Astrocyte (in vitro differentiated cells and primary cell): ENCODE data around the gene MMEL1. TPM values are rescaled to one million over a fixed set of nuclear protein-coding genes. Genes with fewer than 3 reads are reported as not detected.
A peak's percentile ranks its signal among the peaks of the same experiment; 100 is the strongest.

Source experiments
- DNase-seq: peaks from one replicate; pipeline ENCODE4 v3.0.0-alpha.2; 2010; ENCODE audit warnings: low read depth
- FAIRE-seq: peaks from 2 replicates; lab custom pipeline; 2011; peaks lifted over from hg19 to GRCh38; lab: Jason Lieb, UNC
- H2AFZ ChIP-seq: 2 replicates; pipeline ENCODE4 v1.6.0; 2012; ENCODE audit warnings: low read depth, low read length, inconsistent platforms
- H3K27ac ChIP-seq: 2 replicates; pipeline ENCODE4 v1.5.1; 2011; ENCODE audit warnings: low read depth, low read length, inconsistent platforms
- H3K27me3 ChIP-seq: 2 replicates; pipeline ENCODE4 v1.6.0; 2011; ENCODE audit warnings: low read length, inconsistent platforms; ENCODE audit not compliant: insufficient read depth
- H3K36me3 ChIP-seq: 2 replicates; pipeline ENCODE4 v1.5.1; 2011; ENCODE audit warnings: low read length, inconsistent platforms; ENCODE audit not compliant: insufficient read depth
- H3K4me1 ChIP-seq: 2 replicates; pipeline ENCODE4 v1.5.1; 2011; ENCODE audit warnings: low read length, inconsistent platforms; ENCODE audit not compliant: insufficient read depth
- H3K4me2 ChIP-seq: 2 replicates; pipeline ENCODE4 v1.6.0; 2012; ENCODE audit warnings: low read length, inconsistent platforms
- H3K4me3 ChIP-seq: 2 replicates; pipeline ENCODE4 v1.5.1; 2011; ENCODE audit warnings: low read depth, mild to moderate bottlenecking, low read length, inconsistent platforms; ENCODE audit not compliant: insufficient read depth
- H3K79me2 ChIP-seq: 2 replicates; pipeline ENCODE4 v1.6.0; 2012; ENCODE audit warnings: mild to moderate bottlenecking, low read length, inconsistent platforms; ENCODE audit not compliant: insufficient read depth
- H3K9ac ChIP-seq: 2 replicates; pipeline ENCODE4 v1.6.0; 2012; ENCODE audit warnings: mild to moderate bottlenecking, low read length, inconsistent platforms
- H3K9me3 ChIP-seq: 2 replicates; pipeline ENCODE4 v1.5.1; 2012; ENCODE audit warnings: low read depth, mild to moderate bottlenecking, low read length, inconsistent platforms; ENCODE audit not compliant: insufficient read depth
- H4K20me1 ChIP-seq: 2 replicates; pipeline ENCODE4 v1.6.0; 2012; ENCODE audit warnings: low read length, inconsistent platforms; ENCODE audit not compliant: insufficient read depth
- H3K27ac Mint-ChIP-seq: one replicate; pipeline ENCODE4 v1.8.0; 2021; ENCODE audit warnings: mild to moderate bottlenecking, mixed read lengths; ENCODE audit not compliant: unreplicated experiment
- H3K27me3 Mint-ChIP-seq: one replicate; pipeline ENCODE4 v1.8.0; 2021; ENCODE audit warnings: low read depth, mixed read lengths; ENCODE audit not compliant: unreplicated experiment
- H3K36me3 Mint-ChIP-seq: one replicate; pipeline ENCODE4 v1.8.0; 2021; ENCODE audit warnings: low read depth, mixed read lengths; ENCODE audit not compliant: unreplicated experiment
- H3K4me1 Mint-ChIP-seq: one replicate; pipeline ENCODE4 v1.8.0; 2021; ENCODE audit warnings: low read depth, mixed read lengths; ENCODE audit not compliant: unreplicated experiment
- H3K4me3 Mint-ChIP-seq: one replicate; pipeline ENCODE4 v1.8.0; 2021; ENCODE audit warnings: mild to moderate bottlenecking, moderate library complexity, mixed read lengths; ENCODE audit not compliant: unreplicated experiment
- H3K9me3 Mint-ChIP-seq: one replicate; pipeline ENCODE4 v1.8.0; 2021; ENCODE audit warnings: mild to moderate bottlenecking, mixed read lengths; ENCODE audit not compliant: unreplicated experiment
- EZH2 ChIP-seq: IDR thresholded peaks from 2 replicates; pipeline ENCODE4 v1.6.1; 2012; ENCODE audit warnings: mild to moderate bottlenecking, low read length, inconsistent platforms; ENCODE audit not compliant: insufficient read depth
- total RNA-seq: library from RNA; stranded (reverse); gene quantifications from 2 replicates; pipeline ENCODE4 v1.2.1, GENCODE V29; 2021
- TF ChIP-seq, protein P1 (sequence below): IDR thresholded peaks from 2 replicates; pipeline ENCODE4 v1.5.1; 2011; ENCODE audit warnings: low read depth, mild to moderate bottlenecking, inconsistent platforms, low read length, moderate library complexity; ENCODE audit not compliant: insufficient read depth

The MMEL1 gene
- total RNA-seq, 1 donor from 2014 or later, result not detected

DNA sequence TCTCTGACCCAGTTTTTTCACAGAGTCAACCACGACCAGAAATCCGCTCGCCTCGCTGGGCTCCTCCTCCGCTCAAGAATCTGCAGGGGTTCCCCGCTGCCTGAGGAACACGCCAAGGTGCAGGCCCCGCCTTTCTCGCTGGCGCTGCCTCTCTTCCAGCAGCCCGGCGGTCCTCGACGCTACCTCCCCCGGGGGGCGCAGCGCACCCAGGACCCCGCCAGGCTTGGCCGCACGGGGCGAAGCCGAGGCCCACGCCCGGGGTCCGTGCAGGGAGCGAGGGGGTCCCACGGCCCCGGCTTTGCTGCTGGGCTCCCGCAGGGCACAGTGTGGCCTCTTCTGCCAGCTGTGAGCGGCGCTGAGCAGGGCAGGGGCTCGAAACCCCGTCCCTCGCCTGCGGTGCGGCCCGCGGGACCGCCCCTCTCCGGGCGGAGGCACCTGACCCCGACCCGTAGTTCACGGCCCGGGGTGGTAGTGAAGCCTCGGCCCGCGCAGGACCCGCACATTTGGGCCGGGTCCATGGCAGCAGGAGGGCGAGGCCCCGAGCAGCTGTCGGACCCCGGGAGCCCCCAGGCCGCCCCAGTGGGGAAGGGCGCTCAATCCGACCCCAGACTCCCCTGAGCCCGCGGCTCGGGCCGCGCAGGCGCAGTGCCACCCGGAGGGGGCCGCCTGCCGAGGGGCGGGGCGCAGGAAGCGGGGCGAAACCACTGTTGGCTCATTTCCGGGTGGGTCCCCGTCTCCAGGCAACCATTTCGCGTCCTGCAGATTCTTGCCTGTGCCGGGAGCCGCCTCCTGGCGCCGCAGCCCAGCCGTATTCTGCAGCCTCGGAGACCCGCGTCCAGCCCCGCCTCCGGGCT is 10.0 kb upstream of the MMEL1 start:
- Histone ChIP-seq H3K27ac (peak overlapping the region; percentile 65), H2AFZ (peak overlapping the region; percentile 98), H3K4me3 (peak overlapping the region; percentile 73), H3K9me3 (no peaks in the 10 kb centered on the region), H3K4me1 (peaks cover 7% of the 10 kb centered on the region), H3K79me2 (no peaks in the 10 kb centered on the region), H3K36me3 (no peaks in the 10 kb centered on the region), H3K27me3 (no peaks in the 10 kb centered on the region), H4K20me1 (no peaks in the 10 kb centered on the region), H3K9ac (peak overlapping the region; percentile 90), H3K4me2 (peak overlapping the region; percentile 99)
- Mint-ChIP-seq H3K4me3 (peak overlapping the region; percentile 89), H3K27me3 (peaks cover 5% of the 10 kb centered on the region), H3K36me3 (no peaks in the 10 kb centered on the region), H3K27ac (peak overlapping the region; percentile 18), H3K9me3 (peaks cover 7% of the 10 kb centered on the region), H3K4me1 (peaks cover 2% of the 10 kb centered on the region)
- FAIRE-seq, result no peak
- peak; percentile 74 for DNase-seq
- TF ChIP-seq, protein P1, sequence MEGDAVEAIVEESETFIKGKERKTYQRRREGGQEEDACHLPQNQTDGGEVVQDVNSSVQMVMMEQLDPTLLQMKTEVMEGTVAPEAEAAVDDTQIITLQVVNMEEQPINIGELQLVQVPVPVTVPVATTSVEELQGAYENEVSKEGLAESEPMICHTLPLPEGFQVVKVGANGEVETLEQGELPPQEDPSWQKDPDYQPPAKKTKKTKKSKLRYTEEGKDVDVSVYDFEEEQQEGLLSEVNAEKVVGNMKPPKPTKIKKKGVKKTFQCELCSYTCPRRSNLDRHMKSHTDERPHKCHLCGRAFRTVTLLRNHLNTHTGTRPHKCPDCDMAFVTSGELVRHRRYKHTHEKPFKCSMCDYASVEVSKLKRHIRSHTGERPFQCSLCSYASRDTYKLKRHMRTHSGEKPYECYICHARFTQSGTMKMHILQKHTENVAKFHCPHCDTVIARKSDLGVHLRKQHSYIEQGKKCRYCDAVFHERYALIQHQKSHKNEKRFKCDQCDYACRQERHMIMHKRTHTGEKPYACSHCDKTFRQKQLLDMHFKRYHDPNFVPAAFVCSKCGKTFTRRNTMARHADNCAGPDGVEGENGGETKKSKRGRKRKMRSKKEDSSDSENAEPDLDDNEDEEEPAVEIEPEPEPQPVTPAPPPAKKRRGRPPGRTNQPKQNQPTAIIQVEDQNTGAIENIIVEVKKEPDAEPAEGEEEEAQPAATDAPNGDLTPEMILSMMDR, result no peak
- no peak for TF ChIP-seq EZH2

DNA sequence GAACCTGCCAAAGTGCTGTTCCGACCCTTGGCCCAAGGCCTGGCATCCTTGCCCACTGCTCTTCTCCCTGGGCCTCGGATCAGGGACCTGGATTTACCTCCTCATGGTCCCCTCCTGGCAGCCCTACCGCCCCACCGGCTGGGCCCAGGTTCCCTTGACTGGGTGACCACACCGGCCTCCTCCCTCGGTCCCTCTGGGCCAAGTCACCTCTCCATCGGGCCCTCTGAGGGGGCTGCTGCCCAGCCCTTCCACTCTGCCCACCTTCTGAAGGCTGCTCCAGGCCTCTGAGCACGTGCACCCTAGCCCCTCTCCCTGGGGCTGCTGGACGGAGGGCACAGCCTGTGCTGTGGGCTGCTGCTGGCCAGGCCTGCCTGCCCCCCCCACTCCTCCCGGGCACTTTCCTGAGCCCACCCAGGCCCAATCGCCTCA is 9.3 kb upstream of the MMEL1 start:
- TF ChIP-seq, protein P1, result no peak
- TF ChIP-seq EZH2, result no peak
- Histone ChIP-seq H4K20me1 (no peaks in the 10 kb centered on the region), H3K4me1 (peaks cover 7% of the 10 kb centered on the region), H2AFZ (peak overlapping the region; percentile 98), H3K27me3 (no peaks in the 10 kb centered on the region), H3K36me3 (no peaks in the 10 kb centered on the region), H3K4me2 (peak overlapping the region; percentile 99), H3K9ac (peak overlapping the region; percentile 90), H3K27ac (no peak overlapping the region), H3K4me3 (peak overlapping the region; percentile 73), H3K9me3 (peaks cover under 1% of the 10 kb centered on the region), H3K79me2 (no peaks in the 10 kb centered on the region)
- FAIRE-seq, result no peak
- peak overlapping the region; percentile 89 for H3K4me3 Mint-ChIP-seq
- H3K36me3 Mint-ChIP-seq, result no peaks in the 10 kb centered on the region
- peaks cover 2% of the 10 kb centered on the region for H3K4me1 Mint-ChIP-seq
- H3K9me3 Mint-ChIP-seq, result peaks cover 7% of the 10 kb centered on the region
- no peak overlapping the region for H3K27ac Mint-ChIP-seq
- peaks cover 9% of the 10 kb centered on the region for H3K27me3 Mint-ChIP-seq
- no peak for DNase-seq
